Mesendoderm (in vitro differentiated cells): Measurements from ENCODE around the gene SNCG.

Experiments
- DNase-seq: peaks from one replicate; pipeline ENCODE4 v3.0.0; 2013
- H2AK5ac ChIP-seq: 2 replicates; pipeline ENCODE4 v1.6.1; 2013; ENCODE audit warnings: low read length, inconsistent platforms
- H2BK120ac ChIP-seq: 2 replicates; pipeline ENCODE4 v1.6.1; 2013; ENCODE audit warnings: low read depth, mild to moderate bottlenecking, low read length, moderate library complexity, mixed read lengths
- H2BK15ac ChIP-seq: replicated peaks from 2 replicates; pipeline ENCODE4 v1.6.1; 2013; ENCODE audit warnings: low read depth, mild to moderate bottlenecking, moderate library complexity
- H2BK5ac ChIP-seq: 2 replicates; pipeline ENCODE4 v1.6.1; 2013; ENCODE audit warnings: low read length, inconsistent platforms
- H3K18ac ChIP-seq: 2 replicates; pipeline ENCODE4 v1.6.1; 2013; ENCODE audit warnings: mild to moderate bottlenecking, low read length, mixed read lengths
- H3K23ac ChIP-seq: one replicate; pipeline ENCODE4 v1.6.1; 2013; ENCODE audit warnings: low read length
- H3K27ac ChIP-seq: 2 replicates; pipeline ENCODE4 v1.5.1; 2013; ENCODE audit warnings: low read depth, mild to moderate bottlenecking, inconsistent platforms, low read length, moderate library complexity
- H3K27me3 ChIP-seq: 2 replicates; pipeline ENCODE4 v1.6.1; 2013; ENCODE audit warnings: low read length, control low read depth, mild to moderate bottlenecking, inconsistent platforms; ENCODE audit not compliant: insufficient read depth, poor library complexity
- H3K36me3 ChIP-seq: 2 replicates; pipeline ENCODE4 v1.6.1; 2013; ENCODE audit warnings: low read length, inconsistent platforms; ENCODE audit not compliant: control insufficient read depth, insufficient read depth
- H3K4ac ChIP-seq: one replicate; pipeline ENCODE4 v1.6.1; 2013; ENCODE audit warnings: low read depth, mild to moderate bottlenecking, low read length, moderate library complexity
- H3K4me1 ChIP-seq: 2 replicates; pipeline ENCODE4 v1.6.1; 2013; ENCODE audit warnings: low read depth, low read length, inconsistent platforms; ENCODE audit not compliant: control insufficient read depth
- H3K4me2 ChIP-seq: 2 replicates; pipeline ENCODE4 v1.6.1; 2013; ENCODE audit warnings: low read length
- H3K4me3 ChIP-seq: 2 replicates; pipeline ENCODE4 v1.5.1; 2013; ENCODE audit warnings: mild to moderate bottlenecking, low read length
- H3K56ac ChIP-seq: one replicate; pipeline ENCODE4 v1.6.1; 2013; ENCODE audit warnings: low read length
- H3K79me1 ChIP-seq: 2 replicates; pipeline ENCODE4 v1.6.1; 2013; ENCODE audit warnings: low read length, inconsistent platforms
- H3K79me2 ChIP-seq: 2 replicates; pipeline ENCODE4 v1.6.1; 2013; ENCODE audit warnings: mild to moderate bottlenecking, low read length; ENCODE audit not compliant: control insufficient read depth, insufficient read depth
- H3K9ac ChIP-seq: 2 replicates; pipeline ENCODE4 v1.6.1; 2013; ENCODE audit warnings: low read length, inconsistent platforms
- H4K5ac ChIP-seq: one replicate; pipeline ENCODE4 v1.6.1; 2013; ENCODE audit warnings: low read length
- H4K8ac ChIP-seq: one replicate; pipeline ENCODE4 v1.6.1; 2013; ENCODE audit warnings: low read depth, mild to moderate bottlenecking, control low read depth, low read length, moderate library complexity
- WGBS: extraction: QIAGEN DNeasy Blood & Tissue Kit; methylation state at CpG from one replicate; pipeline ENCODE4 v1.1.7; 2013; ENCODE audit warnings: low lambda C conversion rate, missing lambda C conversion rate; ENCODE audit not compliant: insufficient coverage; ENCODE audit errors: extremely low coverage; 5-methylcytosine and 5-hydroxymethylcytosine counted together

Gene SNCG

DNA sequence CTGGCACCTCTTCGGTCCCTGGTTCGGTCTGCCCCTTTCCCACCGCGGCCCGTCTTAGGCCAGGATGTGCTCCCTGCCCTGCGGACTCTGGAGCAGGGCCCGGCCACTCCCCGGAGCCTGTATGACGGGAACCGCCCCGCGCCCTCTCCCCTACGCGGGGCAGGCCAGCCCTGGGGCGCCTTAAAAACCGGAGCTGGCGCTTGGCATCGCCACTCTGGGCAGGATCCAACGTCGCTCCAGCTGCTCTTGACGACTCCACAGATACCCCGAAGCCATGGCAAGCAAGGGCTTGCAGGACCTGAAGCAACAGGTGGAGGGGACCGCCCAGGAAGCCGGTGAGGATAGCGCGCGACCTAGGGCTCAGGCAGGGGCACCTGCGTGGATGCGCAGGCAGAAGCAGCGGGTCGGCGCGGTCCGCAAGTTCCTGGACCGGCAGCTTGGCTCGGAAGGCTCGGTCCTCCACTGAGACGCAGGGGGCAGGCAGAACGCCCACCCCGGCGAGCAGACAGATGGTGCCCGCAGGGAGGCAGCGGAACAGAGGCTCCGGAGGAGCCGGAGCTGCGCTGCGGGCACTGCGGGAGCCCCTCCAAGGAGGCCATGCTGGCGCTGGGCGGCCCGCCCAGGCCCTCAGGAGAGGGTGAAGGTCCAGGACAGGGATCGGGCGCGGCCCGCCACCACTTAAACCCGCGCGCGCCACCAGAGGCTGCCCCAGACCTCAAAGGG is 10.0 kb downstream of the SNCG start, which contains the start of gene ADIRF:
ADIRF (plus strand) TSS at position 212 of the 723 bp plus-strand sequence; CDS start at position 275, 63 bp downstream.
- no peak within 1 kb of the TSS for H3K23ac ChIP-seq
- no peak within 1 kb of the TSS for H2BK5ac ChIP-seq
- peaks cover 5% of the 10 kb centered on the region for H3K4me1 ChIP-seq
- no peak within 1 kb of the TSS for H3K18ac ChIP-seq
- H3K4me2 ChIP-seq = no peak within 1 kb of the TSS
- no CpG with 5 or more reads among the region's 59 CpGs for WGBS
- no peak within 1 kb of the TSS for H2AK5ac ChIP-seq
- no peak within 1 kb of the TSS for H2BK120ac ChIP-seq
- H2BK15ac ChIP-seq = no peak within 1 kb of the TSS
- no peak within 1 kb of the TSS for H3K9ac ChIP-seq
- H3K79me2 ChIP-seq = no peaks in the 10 kb centered on the region
- no peak within 1 kb of the TSS for H4K5ac ChIP-seq
- H3K36me3 ChIP-seq = no peaks in the 10 kb centered on the region
- no peak within 1 kb of the TSS for H3K56ac ChIP-seq
- H3K4me3 ChIP-seq = no peak within 1 kb of the TSS
- no peaks in the 10 kb centered on the region for H3K27me3 ChIP-seq
- H3K4ac ChIP-seq = no peak within 1 kb of the TSS
- no peak for DNase-seq
- no peak within 1 kb of the TSS for H3K27ac ChIP-seq
- H4K8ac ChIP-seq = no peak within 1 kb of the TSS
- no peaks in the 10 kb centered on the region for H3K79me1 ChIP-seq

DNA sequence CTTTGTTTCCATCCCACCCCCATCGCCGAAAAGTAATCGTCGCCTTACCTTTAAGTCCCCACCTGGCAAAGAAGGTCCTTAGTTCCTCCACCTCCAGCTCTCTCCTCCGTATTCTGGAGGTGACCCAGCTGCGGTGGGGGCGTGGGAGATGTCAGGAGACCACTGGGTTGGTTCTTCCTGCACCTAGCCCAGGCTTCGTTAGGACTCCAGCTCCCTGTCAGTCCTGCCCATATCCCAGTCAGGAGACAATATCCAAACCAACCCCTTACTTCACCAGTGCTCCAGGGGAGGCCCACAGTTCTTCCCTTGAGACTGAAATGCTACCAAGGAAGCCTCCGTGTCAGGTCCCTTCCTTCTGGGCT is 10.6 kb downstream of the SNCG start:
- no peak overlapping the region for H3K4me3 ChIP-seq
- DNase-seq = no peak
- H3K56ac ChIP-seq = no peak overlapping the region
- H2BK15ac ChIP-seq = no peak overlapping the region
- no peak overlapping the region for H2AK5ac ChIP-seq
- peaks cover 5% of the 10 kb centered on the region for H3K4me1 ChIP-seq
- no peaks in the 10 kb centered on the region for H3K36me3 ChIP-seq
- no peaks in the 10 kb centered on the region for H3K79me2 ChIP-seq
- H3K23ac ChIP-seq = no peak overlapping the region
- no CpG with 5 or more reads among the region's 9 CpGs for WGBS
- no peak overlapping the region for H3K4ac ChIP-seq
- no peak overlapping the region for H3K18ac ChIP-seq
- H3K27ac ChIP-seq = no peak overlapping the region
- no peak overlapping the region for H3K4me2 ChIP-seq
- H3K27me3 ChIP-seq = no peaks in the 10 kb centered on the region
- H2BK5ac ChIP-seq = no peak overlapping the region
- H2BK120ac ChIP-seq = no peak overlapping the region
- H3K79me1 ChIP-seq = no peaks in the 10 kb centered on the region
- no peak overlapping the region for H3K9ac ChIP-seq
- H4K5ac ChIP-seq = no peak overlapping the region
- no peak overlapping the region for H4K8ac ChIP-seq

DNA sequence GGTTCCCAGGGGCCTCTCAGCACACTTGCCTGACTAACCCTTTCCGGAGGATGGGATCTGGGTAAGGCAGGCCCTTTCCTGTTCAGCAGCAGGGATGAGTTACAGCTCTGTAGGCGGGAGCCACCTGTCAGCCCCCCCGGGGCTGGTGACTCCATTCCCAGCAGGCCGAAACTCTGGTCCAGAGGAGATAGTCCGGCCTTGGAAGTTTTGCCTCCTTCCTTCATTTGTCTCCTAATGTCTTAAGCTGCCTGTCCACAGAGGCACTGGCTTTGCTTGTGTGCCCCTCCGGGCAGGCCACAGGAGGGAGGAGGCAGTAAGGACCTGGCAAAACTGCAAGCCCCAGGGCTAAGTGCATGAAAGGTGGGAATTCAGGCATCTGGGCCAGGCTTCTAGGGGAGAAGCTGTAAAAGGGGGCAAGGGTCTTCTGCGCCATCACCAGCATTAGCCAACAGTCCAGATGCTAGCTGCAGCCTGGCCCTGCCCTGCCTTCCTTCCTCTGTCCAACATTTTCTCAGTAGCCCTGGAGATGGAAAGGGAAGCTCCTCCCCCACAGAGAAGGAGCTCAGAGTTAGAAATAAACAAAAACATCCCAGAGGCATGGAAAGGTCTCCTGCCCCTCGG is 11.1 kb downstream of the SNCG start:
- Histone ChIP-seq H3K4me2 (no peak overlapping the region), H3K36me3 (no peaks in the 10 kb centered on the region), H3K23ac (no peak overlapping the region), H4K5ac (no peak overlapping the region), H3K4me1 (peaks cover 5% of the 10 kb centered on the region), H2BK5ac (no peak overlapping the region), H2BK15ac (no peak overlapping the region), H3K4me3 (no peak overlapping the region), H3K4ac (no peak overlapping the region), H3K27ac (no peak overlapping the region), H3K18ac (no peak overlapping the region), H2AK5ac (no peak overlapping the region), H3K9ac (peak overlapping the region; percentile 21), H3K79me2 (no peaks in the 10 kb centered on the region), H3K79me1 (no peaks in the 10 kb centered on the region), H3K56ac (peak overlapping the region; percentile 69), H4K8ac (no peak overlapping the region), H3K27me3 (no peaks in the 10 kb centered on the region), H2BK120ac (no peak overlapping the region)
- DNase-seq = no peak
- whole genome bisulfite sequencing = no CpG with 5 or more reads among the region's 8 CpGs

DNA sequence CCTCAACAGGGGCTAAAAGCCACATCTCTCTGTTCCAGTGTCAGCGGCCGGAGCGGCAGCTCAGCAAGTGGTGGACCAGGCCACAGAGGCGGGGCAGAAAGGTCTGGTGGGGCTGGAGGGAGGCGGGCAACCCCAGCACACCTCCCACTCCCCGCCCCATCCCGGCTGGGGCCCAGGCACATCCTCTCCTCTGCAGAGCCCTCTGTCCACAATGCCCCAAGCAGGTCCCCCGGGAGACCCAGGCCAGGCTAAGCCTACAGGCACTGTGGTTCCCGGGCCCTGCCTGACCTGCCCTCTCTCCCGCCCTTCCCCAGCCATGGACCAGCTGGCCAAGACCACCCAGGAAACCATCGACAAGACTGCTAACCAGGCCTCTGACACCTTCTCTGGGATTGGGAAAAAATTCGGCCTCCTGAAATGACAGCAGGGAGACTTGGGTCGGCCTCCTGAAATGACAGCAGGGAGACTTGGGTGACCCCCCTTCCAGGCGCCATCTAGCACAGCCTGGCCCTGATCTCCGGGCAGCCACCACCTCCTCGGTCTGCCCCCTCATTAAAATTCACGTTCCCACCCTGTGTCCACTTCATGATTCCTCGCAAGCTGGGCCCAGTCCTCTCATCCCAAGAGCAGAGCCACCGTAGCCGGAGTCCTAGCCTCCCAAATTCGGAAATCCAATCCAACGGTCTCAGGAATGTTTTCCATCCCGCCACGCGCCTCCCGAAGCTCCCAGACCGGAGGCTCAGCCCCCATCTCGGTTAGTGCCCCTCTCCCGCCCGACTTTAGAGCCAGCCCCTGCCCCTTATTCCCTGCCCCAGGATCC is 12.0 kb downstream of the SNCG start:
- peaks cover 5% of the 10 kb centered on the region for H3K4me1 ChIP-seq
- DNase-seq = peak; percentile 62
- H3K79me2 ChIP-seq = no peaks in the 10 kb centered on the region
- H3K4me2 ChIP-seq = peak overlapping the region; percentile 51
- peak overlapping the region; percentile 76 for H3K9ac ChIP-seq
- H4K5ac ChIP-seq = no peak overlapping the region
- H3K4me3 ChIP-seq = peak overlapping the region; percentile 3
- H3K27me3 ChIP-seq = no peaks in the 10 kb centered on the region
- H3K18ac ChIP-seq = peak overlapping the region; percentile 70
- H3K4ac ChIP-seq = no peak overlapping the region
- H3K23ac ChIP-seq = no peak overlapping the region
- H2AK5ac ChIP-seq = no peak overlapping the region
- H4K8ac ChIP-seq = peak overlapping the region; percentile 43
- H3K27ac ChIP-seq = no peak overlapping the region
- H2BK15ac ChIP-seq = no peak overlapping the region
- no peak overlapping the region for H2BK120ac ChIP-seq
- peak overlapping the region; percentile 69 for H3K56ac ChIP-seq
- H3K79me1 ChIP-seq = no peaks in the 10 kb centered on the region
- no peaks in the 10 kb centered on the region for H3K36me3 ChIP-seq
- H2BK5ac ChIP-seq = no peak overlapping the region
- WGBS = no CpG with 5 or more reads among the region's 30 CpGs

DNA sequence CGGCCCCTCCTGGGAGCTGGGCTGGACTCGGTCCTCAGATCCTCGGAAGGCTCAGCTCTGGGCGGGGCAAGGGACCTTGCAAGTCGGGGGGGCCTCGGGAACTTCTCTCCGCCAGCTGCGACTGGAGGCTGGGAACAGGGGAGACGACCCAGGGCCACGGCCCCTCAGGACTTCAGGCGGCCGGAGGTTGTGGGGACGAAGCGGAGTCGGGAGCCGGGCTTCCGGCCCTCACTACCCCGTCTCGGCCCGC is 12.5 kb downstream of the SNCG start:
- H2AK5ac ChIP-seq = no peak overlapping the region
- no peak overlapping the region for H4K5ac ChIP-seq
- H2BK15ac ChIP-seq = no peak overlapping the region
- H3K79me1 ChIP-seq = no peaks in the 10 kb centered on the region
- peak overlapping the region; percentile 69 for H3K56ac ChIP-seq
- no peak overlapping the region for H2BK5ac ChIP-seq
- H3K4me2 ChIP-seq = peak overlapping the region; percentile 51
- peak overlapping the region; percentile 76 for H3K9ac ChIP-seq
- peak overlapping the region; percentile 70 for H3K18ac ChIP-seq
- H3K4ac ChIP-seq = no peak overlapping the region
- H3K36me3 ChIP-seq = no peaks in the 10 kb centered on the region
- peak overlapping the region; percentile 43 for H4K8ac ChIP-seq
- no peak overlapping the region for H2BK120ac ChIP-seq
- peaks cover 5% of the 10 kb centered on the region for H3K4me1 ChIP-seq
- H3K4me3 ChIP-seq = peak overlapping the region; percentile 3
- H3K27ac ChIP-seq = no peak overlapping the region
- H3K27me3 ChIP-seq = no peaks in the 10 kb centered on the region
- H3K79me2 ChIP-seq = no peaks in the 10 kb centered on the region
- peak; percentile 78 for DNase-seq
- WGBS = no CpG with 5 or more reads among the region's 20 CpGs
- no peak overlapping the region for H3K23ac ChIP-seq
